Bone marrow (tissue), 2 donors: ENCODE data around the gene KCNIP4.
"Not testable (repeated sequence)": the region's sequence is repeated elsewhere in the genome, so short reads cannot be mapped to it uniquely, and the experiment has no call there.

Experiments used
- DNase-seq, 2 donors: peaks; one replicate each; lab custom pipeline; 2025; lab: John Stamatoyannopoulos, UW

The KCNIP4 gene

GRCh38 chr4:21352354-21352753, 596.2 kb downstream of the KCNIP4 start:
- DNase-seq = not testable (repeated sequence)

DNA sequence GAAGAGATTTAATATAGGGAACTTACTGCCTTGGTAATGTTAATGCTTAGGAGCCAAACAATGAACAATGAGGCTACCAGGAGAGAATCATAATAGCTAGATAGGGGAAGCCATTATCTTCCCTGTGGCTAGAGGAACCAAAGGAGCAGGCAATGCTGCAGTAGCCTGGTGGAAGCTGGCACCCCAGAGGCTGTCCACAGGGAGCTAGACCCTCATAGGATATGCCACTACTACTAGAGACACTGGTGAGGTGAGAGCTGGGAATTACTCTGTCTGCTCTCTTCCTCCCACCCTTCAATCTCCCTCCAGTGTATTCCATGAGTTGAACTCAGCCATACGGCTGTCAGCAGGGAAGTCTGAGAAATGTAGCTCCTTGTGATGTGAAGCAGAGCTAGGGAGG, 601.4 kb downstream of the KCNIP4 start:
- DNase-seq = no peak

- no peak for DNase-seq
Observed at GRCh38 chr4:21327976-21328700, 620.4 kb downstream of the KCNIP4 start.

DNA sequence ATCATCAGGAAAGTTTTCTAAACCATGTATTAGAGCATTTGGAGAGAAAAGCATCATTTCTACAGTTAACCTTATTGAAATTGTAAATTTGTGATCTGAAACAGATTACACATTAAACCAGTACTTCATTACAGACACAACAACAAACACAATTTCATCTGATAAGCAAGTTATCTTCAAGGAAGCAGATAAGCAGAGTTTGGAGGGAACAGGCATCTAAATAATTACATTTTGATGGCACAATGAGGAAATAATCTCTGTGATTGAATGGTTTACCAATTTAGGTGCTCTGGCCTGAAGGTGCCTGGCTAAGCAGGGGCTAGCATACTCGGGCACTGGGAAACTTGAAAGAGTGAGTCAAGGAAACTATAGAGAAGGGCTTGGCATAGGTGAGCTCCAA, 628.5 kb downstream of the KCNIP4 start:
- no peak for DNase-seq

GRCh38 chr4:21307709-21308108, 640.9 kb downstream of the KCNIP4 start:
- DNase-seq = no peak

DNA sequence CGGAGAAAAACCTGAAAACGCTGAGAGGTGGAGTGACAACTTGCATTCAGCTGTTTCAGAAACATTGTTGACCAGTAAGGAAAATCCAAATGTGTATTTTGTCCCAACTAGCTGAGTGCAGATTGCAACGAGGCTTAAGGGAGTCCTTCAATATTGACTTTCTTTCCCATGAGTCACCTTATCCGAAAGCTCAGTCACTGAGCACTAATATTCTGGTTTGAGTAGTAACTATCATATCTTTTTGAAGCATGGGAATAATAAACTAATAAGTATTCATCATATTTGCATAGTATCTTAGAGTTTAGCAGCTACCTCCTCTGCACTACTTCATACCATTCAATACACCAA, 644.1 kb downstream of the KCNIP4 start:
- DNase-seq = no peak

DNA sequence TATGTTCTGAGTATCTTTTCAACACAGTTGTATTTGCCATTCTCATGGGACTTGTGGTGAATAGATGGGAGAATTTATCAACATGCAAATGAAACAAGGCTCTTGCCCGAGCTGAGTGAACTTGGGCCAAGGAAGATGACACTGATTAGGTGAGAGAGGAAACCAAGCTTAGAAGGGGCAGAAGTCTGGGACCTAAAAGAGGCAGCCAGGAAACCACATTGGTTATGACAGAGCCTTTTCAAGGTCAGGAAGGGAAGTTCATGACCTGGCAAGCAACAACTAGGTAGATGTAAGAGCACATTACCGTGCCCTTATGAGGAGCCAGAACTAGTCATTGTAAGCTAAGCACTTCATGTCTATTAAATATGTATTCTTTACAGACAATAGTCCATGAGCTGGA, 658.0 kb downstream of the KCNIP4 start:
- DNase-seq = no peak

GRCh38 chr4:21276046-21276445, 672.5 kb downstream of the KCNIP4 start:
- no peak for DNase-seq

DNA sequence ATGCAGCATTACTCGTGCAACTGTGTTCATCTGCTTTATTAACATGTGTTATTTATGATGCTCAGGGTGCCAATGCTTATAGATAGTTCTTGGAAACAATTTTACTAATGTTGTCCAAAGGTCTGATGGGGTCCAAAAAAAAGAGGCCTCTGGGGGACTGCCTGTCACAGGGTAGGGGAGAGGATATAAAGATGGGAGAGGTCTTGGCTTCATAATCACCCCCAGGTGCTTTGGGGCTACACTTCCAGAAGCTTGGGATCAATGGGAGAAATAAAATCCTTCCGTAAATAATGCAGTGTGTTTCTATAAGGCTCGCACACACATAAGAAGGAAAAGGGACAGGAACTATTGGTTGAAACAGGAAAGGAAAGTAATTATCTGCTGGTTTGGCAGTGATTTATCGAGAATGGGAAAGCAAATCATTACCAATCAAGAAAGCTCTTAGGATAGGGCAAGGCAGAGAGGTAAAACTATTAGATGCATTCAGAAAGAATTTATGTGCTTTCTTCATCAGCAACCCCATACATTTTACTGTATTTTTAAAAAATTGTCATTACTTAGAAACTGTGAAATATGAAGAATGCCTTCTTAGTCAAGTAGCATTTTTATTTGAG, 677.0 kb downstream of the KCNIP4 start:
- no peak for DNase-seq

DNA sequence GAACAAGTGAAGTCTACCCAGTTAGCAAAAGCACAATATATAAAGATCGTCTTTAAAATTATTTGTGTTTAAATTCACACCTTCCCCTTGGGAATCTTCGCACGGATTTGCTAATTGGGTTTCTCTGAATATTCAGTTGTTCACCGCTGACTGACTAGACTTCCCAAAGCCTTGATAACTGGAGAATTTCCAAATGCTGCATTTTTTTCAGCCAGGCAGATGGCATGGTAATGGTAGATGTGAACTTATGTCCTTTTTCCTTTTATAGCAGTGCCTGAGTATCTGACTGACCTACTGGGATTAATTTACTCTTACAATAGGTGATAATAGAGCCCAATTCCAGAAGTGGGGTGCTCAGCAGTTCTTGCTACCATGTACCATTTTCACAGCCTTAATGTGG, 700.2 kb downstream of the KCNIP4 start:
- DNase-seq = no peak

GRCh38 chr4:21242163-21242562, 706.4 kb downstream of the KCNIP4 start:
- no peak for DNase-seq

DNA sequence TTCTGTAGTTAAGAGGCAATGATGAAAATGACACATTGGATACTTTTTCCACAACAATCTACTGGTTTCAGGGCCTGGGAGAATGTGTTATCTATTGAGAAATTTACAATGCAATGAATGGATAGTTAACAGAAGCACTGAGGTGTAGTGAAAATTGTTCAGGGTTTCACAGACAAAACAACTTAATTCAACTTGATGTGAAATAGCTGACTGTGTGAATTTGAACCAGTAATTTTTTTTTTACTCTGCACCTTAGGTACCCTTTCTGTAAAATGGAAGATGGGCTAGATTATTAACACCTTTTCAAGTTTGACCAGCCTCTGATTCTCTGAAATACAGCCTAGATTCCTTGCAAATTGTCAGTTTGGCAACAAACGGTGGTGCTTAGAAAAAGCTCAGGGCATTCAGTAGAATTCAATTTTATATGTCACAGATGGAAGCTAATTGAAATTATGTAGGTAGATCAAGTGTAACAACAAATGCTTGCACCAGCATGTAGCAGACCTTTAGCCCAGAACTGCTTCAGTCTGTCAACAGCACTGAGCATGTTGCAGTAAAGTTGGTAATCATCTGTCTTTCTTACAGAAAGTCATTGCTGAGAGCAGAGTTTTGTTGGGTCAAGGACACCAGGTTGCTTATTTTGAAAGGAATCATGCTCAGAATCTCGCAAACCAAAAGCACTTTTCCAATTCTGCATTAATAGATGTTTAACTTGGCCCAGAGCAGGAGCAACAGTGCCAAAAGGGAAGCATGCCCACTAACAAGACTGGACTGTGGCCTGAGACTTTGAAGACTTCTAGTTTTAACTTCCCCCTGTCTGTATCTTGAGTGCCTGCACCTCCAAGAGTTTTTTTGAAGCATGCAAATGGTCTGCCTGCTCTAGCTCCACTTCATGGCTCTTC, 721.7 kb downstream of the KCNIP4 start:
- no peak for DNase-seq

DNA sequence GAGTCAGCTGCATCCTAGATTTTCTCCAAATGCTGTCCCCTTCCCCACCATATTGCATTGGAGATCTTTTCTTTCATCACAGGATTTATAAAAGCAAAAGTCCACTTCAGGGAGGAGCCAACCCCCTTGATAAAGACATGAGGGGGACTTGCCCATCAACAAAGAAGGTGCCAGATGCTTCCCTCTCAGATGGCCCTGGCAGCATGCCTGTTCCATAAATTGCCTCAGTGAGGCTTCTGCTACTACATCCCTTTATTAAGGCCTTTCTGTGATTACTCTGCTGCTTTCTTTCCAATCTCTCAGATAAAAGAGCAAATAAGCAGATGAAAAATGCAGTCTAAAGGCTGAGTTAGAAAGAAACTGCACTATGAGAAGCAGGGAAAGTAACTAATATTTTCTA, 736.7 kb downstream of the KCNIP4 start:
- no peak for DNase-seq

DNA sequence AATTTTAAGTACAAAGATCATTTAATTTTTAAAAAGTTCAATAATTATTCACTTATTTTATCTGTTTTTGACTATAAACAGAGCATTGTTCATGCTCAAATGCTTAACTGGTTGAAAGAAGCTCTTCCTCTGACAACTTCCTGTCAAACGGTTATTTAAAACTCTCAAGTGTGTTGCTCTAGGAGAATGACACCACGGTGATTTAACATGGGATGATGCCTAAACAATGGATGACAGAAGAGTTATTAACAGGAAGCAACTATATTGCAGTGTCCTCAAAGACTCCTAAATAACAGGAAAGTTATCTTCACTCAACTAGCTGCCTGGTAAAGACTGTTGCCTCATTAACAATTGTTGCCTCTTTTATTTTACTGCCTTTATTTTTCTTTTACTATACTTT, 738.7 kb downstream of the KCNIP4 start:
- no peak for DNase-seq

GRCh38 chr4:21205821-21206531, 742.6 kb downstream of the KCNIP4 start:
- no peak for DNase-seq

- no peak for DNase-seq
Observed at GRCh38 chr4:21203416-21203815, 745.2 kb downstream of the KCNIP4 start.

- no peak for DNase-seq
Observed at GRCh38 chr4:21202959-21203358, 745.6 kb downstream of the KCNIP4 start.

- DNase-seq = no peak
Observed at GRCh38 chr4:21198683-21199082, 749.9 kb downstream of the KCNIP4 start.

- DNase-seq = no peak
Observed at GRCh38 chr4:21195682-21196081, 752.9 kb downstream of the KCNIP4 start.

DNA sequence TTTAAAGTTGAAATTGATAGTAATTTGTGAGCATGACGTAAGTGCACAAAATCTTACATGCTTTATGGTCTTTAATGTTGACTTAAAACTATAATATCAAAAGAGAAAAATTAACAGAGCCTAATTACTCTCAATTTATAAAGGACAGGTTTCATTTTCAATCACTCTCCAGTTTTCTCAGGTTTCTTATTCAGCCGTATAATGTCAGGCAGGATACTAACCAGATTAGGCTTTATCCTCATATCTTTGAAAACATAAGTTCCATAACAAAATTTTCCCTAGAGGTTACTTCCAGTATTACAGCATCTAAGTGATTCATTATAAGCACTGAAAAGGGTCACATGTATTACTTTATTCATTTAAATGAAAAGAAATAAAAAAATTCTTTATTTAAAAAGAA, 756.2 kb downstream of the KCNIP4 start:
- DNase-seq = no peak

DNA sequence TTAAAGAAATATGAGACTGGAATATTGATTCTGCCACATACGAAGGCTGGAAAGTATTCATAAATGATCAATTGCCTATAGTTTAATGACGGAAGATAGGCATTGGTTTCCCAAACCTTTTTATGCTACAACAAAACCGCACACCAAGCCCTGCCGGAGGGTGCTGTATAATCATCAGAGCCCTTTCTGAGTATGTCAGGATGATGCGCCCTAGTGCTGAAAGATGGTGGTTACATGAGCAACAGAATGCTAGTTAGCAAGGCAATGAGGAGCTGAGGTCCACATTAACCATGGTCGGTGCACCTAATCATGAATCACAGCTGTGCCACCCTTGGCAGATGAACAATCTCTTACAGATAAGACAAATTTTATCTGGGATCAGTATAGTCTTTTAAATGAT, 757.3 kb downstream of the KCNIP4 start:
- no peak for DNase-seq

- no peak for DNase-seq
Observed at GRCh38 chr4:21184788-21185187, 763.8 kb downstream of the KCNIP4 start.
